DMS53 treated with DMSO at 0.1 percent for 48 hours (cell line): ENCODE measurements around the gene SYT17.

ENCODE experiments used
- DNase-seq: peaks from one replicate; lab custom pipeline; 2025; ENCODE audit not compliant: unreplicated experiment; lab: John Stamatoyannopoulos, UW

Gene SYT17

GRCh38 chr16:19167710-19168370 lies at the start of gene SYT17:
SYT17 (plus strand) TSS chr16:19168240; CDS start chr16:19168647, 407 bp downstream.
- peak; percentile 51 for DNase-seq

GRCh38 chr16:19118938-19119431 lies 49.1 kb upstream of the SYT17 start:
- DNase-seq, result no peak

- no peak for DNase-seq
Observed at GRCh38 chr16:19119564-19119963, 48.5 kb upstream of the SYT17 start.

GRCh38 chr16:19123535-19124178 lies 44.4 kb upstream of the SYT17 start:
- DNase-seq, result no peak

GRCh38 chr16:19126300-19126699 lies 41.7 kb upstream of the SYT17 start:
- DNase-seq, result no peak

GRCh38 chr16:19127205-19127604 lies 40.8 kb upstream of the SYT17 start:
- no peak for DNase-seq

- no peak for DNase-seq
Observed at GRCh38 chr16:19127674-19128131, 40.3 kb upstream of the SYT17 start.

GRCh38 chr16:19128454-19129200 lies 39.4 kb upstream of the SYT17 start:
- DNase-seq, result no peak

- DNase-seq, result no peak
Observed at GRCh38 chr16:19130385-19130784, 37.7 kb upstream of the SYT17 start.

- DNase-seq, result no peak
Observed at GRCh38 chr16:19130852-19131824, 36.9 kb upstream of the SYT17 start.

- no peak for DNase-seq
Observed at GRCh38 chr16:19131825-19132218, 36.2 kb upstream of the SYT17 start.

- no peak for DNase-seq
Observed at GRCh38 chr16:19132255-19132654, 35.8 kb upstream of the SYT17 start.

GRCh38 chr16:19132898-19133297 lies 35.1 kb upstream of the SYT17 start:
- no peak for DNase-seq

GRCh38 chr16:19133600-19133999 lies 34.4 kb upstream of the SYT17 start:
- DNase-seq, result no peak

GRCh38 chr16:19135201-19135842 lies 32.7 kb upstream of the SYT17 start:
- DNase-seq, result no peak

GRCh38 chr16:19135896-19136438 lies 32.1 kb upstream of the SYT17 start:
- DNase-seq, result peak; percentile 6

- no peak for DNase-seq
Observed at GRCh38 chr16:19136549-19137196, 31.4 kb upstream of the SYT17 start.

GRCh38 chr16:19137201-19138128 lies 30.6 kb upstream of the SYT17 start:
- no peak for DNase-seq
